ENCODE results near the gene HMG20B.

The HMG20B gene

DNA sequence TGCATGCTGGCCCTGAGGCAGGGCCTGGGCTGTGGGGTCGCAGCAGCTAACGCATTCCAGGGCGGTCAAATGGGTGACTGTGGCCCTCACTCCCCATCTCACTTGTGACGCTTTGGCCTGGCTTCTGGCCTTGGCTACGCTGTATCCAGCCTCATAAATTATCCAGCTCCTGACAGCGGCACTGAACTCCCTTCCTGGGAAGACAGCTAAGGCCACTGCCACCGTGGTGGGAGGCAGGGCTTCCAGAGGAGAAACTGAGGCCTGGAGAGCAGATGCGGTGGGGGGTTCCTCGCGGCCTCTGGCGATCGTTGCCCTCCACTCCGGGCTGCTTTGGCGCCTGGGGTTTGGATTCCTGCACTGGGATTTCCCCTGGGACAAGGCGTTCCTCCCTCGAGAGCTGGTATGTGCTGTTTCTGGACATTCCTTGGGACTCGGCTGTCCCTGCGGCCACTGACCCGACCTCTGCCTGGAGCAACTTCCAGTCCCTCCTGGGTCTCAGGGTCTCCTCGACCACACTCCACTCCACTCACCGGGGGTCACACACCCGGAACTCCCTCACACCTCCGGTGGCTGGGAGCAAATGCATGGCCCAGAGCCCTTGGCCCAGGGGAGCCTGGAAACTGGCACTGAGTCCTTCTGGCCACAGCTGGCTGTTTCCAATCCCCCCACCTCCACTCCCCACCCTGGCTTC, 30.5 kb downstream of the HMG20B start:
- H3K27me3 Mint-ChIP-seq = peaks cover 15% of the 10 kb centered on the region
- no peak overlapping the region for H3K27ac Mint-ChIP-seq
- H3K4me1 Mint-ChIP-seq = peaks cover 14% of the 10 kb centered on the region

DNA sequence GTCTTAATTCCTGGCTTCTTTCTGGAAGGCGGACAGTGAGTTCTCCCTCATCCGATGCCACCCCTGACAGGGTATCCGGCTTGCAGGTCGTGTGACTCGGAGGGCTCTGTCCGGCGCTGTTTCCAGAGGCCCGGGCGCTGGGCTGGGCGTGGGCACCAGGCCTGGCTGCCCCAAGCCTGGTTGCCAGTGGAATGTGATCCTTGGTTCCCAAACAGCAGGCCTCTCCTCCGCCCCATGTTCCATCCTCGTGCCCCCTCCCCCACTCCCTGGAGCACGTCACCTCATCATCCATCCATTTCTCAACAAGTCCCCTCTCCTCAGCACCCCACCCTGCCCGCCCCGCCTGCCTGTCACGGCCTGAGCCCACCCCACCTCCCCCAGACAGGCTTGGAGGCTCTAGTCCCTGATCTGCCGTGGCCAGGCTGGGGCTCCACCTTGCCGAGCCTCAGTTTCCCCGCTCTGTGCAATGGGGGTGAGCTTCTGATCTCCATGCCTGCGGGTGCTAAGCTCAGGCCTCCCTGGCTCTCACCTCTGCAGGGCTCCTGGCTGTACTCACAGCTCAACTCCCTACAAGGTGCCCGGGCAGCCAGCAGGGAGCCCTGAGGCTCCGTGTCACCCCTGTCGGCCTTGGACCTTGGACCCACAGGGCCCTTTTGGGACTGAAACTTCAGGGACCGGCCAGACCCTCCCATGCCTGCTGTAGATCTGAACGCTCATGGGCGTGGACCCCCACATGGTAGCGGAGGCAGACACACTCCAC, 31.7 kb downstream of the HMG20B start:
- peak; percentile 29 for ATAC-seq
- Mint-ChIP-seq H3K27ac (no peak overlapping the region), H3K27me3 (peaks cover 18% of the 10 kb centered on the region), H3K9me3 (peaks cover 4% of the 10 kb centered on the region), H3K36me3 (no peaks in the 10 kb centered on the region), H3K4me3 (no peak overlapping the region), H3K4me1 (peaks cover 15% of the 10 kb centered on the region)

More for the DNA sequence above, 30.5 kb downstream of the HMG20B start:
- no peak for ATAC-seq
- Mint-ChIP-seq H3K4me3 (no peak overlapping the region), H3K9me3 (peaks cover 4% of the 10 kb centered on the region), H3K36me3 (no peaks in the 10 kb centered on the region)

DNA sequence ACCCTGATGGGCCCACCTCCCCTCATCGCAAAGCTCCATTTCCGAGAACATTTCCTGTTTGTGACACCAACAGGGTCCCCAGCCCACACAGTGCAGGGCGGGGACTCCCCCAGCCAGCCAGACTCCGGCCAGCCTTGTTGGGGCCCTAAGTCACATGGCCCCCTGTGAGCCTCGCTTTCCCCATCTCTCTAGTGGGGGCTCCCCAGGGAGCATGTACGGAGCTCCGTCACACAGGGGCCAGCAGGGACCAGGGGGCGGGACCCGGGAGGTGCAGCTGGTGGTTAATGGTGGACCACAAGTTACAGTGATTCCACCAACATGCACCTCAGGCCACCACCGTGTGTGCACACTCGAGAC, 32.2 kb downstream of the HMG20B start:
- Mint-ChIP-seq H3K4me3 (no peak overlapping the region), H3K27me3 (peaks cover 18% of the 10 kb centered on the region), H3K4me1 (peaks cover 15% of the 10 kb centered on the region), H3K9me3 (peaks cover 4% of the 10 kb centered on the region), H3K36me3 (no peaks in the 10 kb centered on the region), H3K27ac (no peak overlapping the region)
- peak; percentile 62 for ATAC-seq

DNA sequence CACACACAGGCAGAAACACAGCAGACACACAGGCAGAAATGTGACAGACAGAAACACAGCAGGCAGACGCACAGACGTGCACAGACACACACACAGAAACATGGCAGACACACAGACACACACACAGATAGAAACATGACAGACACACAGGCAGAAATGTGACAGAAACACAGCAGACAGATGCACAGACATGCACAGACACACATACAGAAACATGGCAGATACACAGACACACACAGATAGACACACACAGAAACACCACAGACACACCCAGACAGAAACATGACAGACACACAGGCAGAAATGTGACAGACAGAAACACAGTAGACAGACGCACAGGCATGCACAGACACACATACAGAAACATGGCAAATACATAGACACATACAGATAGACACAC, 32.6 kb downstream of the HMG20B start:
- H3K27me3 Mint-ChIP-seq = peaks cover 18% of the 10 kb centered on the region
- no peaks in the 10 kb centered on the region for H3K36me3 Mint-ChIP-seq
- H3K27ac Mint-ChIP-seq = no peak overlapping the region
- no peak overlapping the region for H3K4me3 Mint-ChIP-seq
- peaks cover 15% of the 10 kb centered on the region for H3K4me1 Mint-ChIP-seq
- peaks cover 4% of the 10 kb centered on the region for H3K9me3 Mint-ChIP-seq
- no peak for ATAC-seq

DNA sequence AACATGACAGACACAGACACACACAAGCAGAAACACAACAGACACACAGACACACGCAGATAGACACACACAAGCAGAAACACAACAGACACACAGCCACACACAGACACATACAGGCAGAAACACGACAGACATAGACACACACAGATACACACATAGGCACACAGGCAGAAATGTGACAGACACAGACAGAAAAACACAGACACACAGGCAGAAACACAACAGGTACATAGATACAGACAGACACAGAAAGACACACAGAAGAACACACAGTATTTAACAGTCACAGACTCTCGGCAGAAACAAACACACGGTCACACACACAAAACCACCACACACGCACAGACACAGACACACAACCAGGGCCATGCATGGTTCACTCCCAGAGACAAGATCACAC, 33.0 kb downstream of the HMG20B start:
- peaks cover 15% of the 10 kb centered on the region for H3K4me1 Mint-ChIP-seq
- ATAC-seq = no peak
- no peaks in the 10 kb centered on the region for H3K36me3 Mint-ChIP-seq
- H3K27ac Mint-ChIP-seq = no peak overlapping the region
- no peak overlapping the region for H3K4me3 Mint-ChIP-seq
- peaks cover 4% of the 10 kb centered on the region for H3K9me3 Mint-ChIP-seq
- peaks cover 18% of the 10 kb centered on the region for H3K27me3 Mint-ChIP-seq

DNA sequence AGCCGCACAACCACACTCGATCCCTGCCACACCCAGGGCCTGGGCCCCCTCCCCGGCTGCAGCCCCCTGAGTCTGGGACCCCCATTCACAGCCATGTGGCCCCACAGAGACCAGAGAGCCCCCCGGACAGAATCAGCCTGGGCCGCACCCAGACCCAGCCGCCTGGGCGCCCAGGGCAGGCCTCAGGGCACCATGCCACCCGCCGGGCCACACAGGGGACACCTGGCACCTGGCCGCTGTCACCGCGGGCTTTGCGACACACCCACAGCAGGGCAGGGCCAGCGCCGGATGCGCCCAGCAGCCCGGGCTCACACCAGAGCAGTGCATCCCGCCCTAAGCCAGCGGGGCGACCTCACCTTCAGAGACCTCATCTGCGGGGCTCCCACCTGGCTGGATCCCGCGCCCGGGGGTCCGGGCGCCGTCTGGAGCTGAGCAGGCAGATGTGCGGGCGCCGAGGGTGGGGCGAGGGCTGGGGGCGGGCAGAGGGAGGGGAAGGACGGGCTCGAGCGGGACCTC, 33.5 kb downstream of the HMG20B start:
- Mint-ChIP-seq H3K36me3 (no peaks in the 10 kb centered on the region), H3K9me3 (peaks cover 4% of the 10 kb centered on the region), H3K4me3 (no peak overlapping the region), H3K27ac (no peak overlapping the region), H3K4me1 (peaks cover 15% of the 10 kb centered on the region), H3K27me3 (peaks cover 18% of the 10 kb centered on the region)
- ATAC-seq = peak; percentile 34

DNA sequence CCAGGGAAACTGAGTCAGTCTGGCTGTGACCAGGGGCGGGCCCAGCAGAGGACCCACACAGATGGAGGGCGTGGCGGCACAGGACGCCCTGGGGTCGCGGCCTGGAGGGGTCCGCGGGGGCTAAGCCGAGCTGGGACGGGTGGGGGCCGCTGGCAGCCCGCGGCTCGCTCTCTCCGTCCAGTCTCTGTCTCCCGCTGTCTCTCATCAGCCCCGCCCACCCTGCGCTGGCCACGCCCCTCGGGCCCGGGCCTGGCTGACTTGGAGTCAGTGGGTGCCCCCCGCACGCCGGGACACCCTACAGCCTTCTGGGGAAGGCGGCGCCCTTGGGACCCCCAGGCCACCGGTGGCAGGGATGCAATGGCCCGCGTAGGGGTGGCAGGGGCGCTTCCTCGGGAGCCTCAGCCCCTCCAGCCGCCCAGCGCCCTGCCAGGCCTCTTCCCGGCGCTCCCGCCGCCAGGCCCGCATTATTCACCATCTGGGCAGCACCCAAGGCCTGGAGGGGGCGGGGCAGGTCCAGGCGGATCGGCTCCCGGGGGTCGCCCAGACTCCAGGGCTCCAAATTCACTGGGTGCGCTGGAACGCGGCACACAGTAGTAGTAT, 34.0 kb downstream of the HMG20B start, which contains the start of gene TBXA2R:
TBXA2R (minus strand) TSS at position 186 of the 600 bp plus-strand sequence. CDS start 6,241 bp downstream, outside the sequence.
- Mint-ChIP-seq H3K4me1 (peaks cover 15% of the 10 kb centered on the region), H3K9me3 (peaks cover 4% of the 10 kb centered on the region), H3K4me3 (no peak within 1 kb of the TSS), H3K36me3 (peaks cover 2% of the 10 kb centered on the region), H3K27ac (no peak within 1 kb of the TSS), H3K27me3 (peaks cover 18% of the 10 kb centered on the region)
- peak; percentile 42 for ATAC-seq

DNA sequence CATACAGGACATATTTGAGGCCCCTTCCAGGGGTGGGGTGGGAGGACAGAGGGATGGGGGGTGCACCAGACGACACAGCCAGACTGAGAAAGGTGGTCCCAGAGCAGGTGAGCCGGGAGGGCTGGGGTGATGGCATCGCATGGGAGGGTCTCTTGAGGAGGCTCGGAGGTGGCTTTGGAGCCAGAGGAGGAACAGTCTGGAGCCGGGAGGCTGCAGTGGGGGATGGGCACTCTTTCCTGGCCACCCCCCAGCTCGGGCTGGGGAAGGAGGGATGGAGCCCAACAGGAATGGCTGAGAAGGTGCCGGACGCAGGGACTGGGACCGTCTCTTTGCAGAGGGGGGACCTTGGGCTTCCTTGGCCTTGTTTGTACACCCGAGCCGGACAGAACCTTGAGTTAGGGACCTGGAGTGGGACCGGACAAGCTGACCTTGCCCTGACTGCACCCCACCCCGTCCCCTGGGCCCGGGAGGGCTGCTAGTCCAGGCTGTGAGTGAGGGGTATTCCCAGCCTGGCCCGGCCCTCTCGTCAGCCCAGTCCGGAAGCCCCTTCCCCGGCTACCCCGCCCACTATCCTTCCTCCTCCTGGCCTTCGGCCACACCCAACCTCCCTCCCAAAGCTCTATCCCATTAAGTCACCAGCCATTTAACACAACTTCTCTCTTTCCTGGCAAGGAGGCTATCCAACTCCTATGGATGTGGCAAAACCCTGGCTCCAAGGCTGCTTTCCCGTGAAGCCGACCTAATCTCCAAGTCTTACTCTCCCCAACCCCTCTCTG, 34.7 kb downstream of the HMG20B start:
- no peak for ATAC-seq
- Mint-ChIP-seq H3K9me3 (peaks cover 4% of the 10 kb centered on the region), H3K27ac (no peak overlapping the region), H3K27me3 (peaks cover 18% of the 10 kb centered on the region), H3K36me3 (peaks cover 9% of the 10 kb centered on the region), H3K4me1 (peaks cover 15% of the 10 kb centered on the region), H3K4me3 (no peak overlapping the region)

DNA sequence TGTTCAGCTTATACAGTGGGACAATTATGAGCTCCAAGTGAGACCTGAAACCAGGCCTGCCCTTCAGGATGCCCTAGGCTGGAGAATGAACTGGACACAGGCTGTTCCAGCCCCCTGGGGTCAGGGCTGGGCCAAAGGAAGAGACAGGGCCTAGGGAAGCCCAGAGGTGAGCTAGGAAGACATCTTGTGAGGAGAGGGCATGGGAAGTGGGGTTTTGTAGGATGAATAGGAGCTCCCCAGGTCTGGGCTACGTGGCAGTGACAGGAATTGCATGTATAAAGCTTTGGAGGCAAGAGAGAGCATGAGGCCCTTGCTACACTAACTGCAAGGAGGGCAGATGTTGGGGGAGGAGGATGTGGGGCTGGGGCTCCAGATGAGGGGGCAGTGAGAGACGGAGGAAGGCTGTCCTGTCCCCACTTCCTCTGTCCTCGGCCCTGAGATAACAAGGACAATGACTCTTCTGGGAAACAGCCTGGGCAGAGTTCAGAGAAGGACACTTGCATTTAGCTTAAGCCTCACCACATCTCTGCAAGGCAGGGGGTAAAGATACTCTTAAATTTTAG, 35.4 kb downstream of the HMG20B start:
- Mint-ChIP-seq H3K27me3 (peaks cover 18% of the 10 kb centered on the region), H3K9me3 (peaks cover 4% of the 10 kb centered on the region), H3K4me3 (no peak overlapping the region), H3K4me1 (peaks cover 15% of the 10 kb centered on the region), H3K27ac (no peak overlapping the region), H3K36me3 (peaks cover 12% of the 10 kb centered on the region)
- ATAC-seq = no peak

DNA sequence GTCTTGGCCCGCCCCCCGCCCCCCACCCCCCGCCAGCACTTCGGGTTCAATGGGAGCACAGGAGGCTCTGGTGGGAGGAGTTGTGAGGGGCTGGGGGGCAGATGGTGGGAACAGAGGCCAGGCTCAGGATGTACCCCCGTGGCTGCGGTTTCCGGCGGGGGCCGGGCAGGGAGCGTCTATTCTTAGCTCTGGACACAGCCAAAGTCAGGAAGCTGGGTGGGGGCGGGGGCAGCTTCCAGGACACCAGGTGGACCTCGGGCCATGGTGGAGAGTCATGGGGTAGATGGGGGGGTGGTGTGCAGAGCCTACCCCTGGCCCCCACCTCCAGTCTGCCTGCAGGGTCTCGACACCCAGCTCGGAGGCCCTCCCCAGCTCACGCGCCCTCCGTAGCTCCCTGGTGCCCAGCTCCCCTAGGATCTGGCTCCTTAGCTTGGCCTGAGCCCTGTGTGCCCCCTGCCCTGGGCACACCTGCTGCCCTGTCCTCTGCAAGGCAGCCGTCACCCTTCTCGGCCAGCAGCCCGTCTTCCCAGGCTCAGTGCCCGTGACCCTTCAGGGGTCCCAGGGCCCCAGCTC, 36.1 kb downstream of the HMG20B start:
- H3K27me3 Mint-ChIP-seq = peaks cover 18% of the 10 kb centered on the region
- no peak overlapping the region for H3K4me3 Mint-ChIP-seq
- H3K9me3 Mint-ChIP-seq = peaks cover 4% of the 10 kb centered on the region
- H3K4me1 Mint-ChIP-seq = peaks cover 15% of the 10 kb centered on the region
- peaks cover 16% of the 10 kb centered on the region for H3K36me3 Mint-ChIP-seq
- no peak overlapping the region for H3K27ac Mint-ChIP-seq
- ATAC-seq = no peak

DNA sequence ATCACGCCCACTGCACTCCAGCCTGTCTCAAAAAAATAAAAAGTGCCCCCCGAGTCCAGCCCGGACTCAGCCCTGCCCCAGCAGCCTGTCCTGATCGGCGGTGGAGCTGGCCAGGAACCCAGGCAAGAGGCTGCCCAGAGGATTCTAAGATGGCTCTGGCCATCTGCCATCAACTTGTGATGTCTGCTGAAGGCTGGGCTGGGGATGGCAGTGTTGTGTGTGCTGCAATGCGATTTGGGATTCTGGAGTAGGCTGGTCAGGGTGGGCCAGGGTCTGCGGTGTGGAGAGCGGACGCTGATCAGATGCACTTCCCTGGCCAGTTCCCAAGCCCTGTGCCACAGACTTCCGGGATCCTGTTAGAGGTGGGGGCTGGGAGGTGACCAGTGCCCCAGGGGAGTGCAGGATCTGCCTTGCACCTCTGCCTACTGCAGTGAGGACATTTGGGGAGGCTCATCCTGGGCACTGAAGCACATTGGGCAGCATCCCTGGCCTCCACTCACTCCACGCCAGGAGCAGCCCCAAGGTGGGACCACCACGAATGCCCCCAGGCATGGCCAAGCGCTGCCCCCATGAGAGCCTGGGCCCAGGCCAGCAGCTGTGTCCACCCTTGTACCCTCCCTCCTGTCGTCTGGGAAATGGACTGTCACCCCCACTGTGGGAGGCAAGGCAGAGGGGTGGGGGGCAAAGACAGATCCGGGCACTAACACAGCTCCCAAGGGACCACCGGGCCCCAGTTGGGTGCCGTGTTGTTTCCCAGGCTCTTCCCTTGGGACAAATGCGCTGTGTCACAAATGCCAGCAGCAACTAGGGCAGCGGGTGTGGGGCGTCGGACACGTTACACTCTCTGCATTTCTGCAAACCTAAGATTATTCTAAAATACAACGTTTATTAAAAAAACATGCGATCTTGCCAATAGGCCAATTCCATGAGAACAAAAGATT, 37.3 kb downstream of the HMG20B start:
- Mint-ChIP-seq H3K27ac (no peak overlapping the region), H3K36me3 (peaks cover 16% of the 10 kb centered on the region), H3K4me3 (no peak overlapping the region), H3K27me3 (peaks cover 18% of the 10 kb centered on the region), H3K9me3 (peaks cover 4% of the 10 kb centered on the region), H3K4me1 (peaks cover 15% of the 10 kb centered on the region)
- ATAC-seq = no peak

DNA sequence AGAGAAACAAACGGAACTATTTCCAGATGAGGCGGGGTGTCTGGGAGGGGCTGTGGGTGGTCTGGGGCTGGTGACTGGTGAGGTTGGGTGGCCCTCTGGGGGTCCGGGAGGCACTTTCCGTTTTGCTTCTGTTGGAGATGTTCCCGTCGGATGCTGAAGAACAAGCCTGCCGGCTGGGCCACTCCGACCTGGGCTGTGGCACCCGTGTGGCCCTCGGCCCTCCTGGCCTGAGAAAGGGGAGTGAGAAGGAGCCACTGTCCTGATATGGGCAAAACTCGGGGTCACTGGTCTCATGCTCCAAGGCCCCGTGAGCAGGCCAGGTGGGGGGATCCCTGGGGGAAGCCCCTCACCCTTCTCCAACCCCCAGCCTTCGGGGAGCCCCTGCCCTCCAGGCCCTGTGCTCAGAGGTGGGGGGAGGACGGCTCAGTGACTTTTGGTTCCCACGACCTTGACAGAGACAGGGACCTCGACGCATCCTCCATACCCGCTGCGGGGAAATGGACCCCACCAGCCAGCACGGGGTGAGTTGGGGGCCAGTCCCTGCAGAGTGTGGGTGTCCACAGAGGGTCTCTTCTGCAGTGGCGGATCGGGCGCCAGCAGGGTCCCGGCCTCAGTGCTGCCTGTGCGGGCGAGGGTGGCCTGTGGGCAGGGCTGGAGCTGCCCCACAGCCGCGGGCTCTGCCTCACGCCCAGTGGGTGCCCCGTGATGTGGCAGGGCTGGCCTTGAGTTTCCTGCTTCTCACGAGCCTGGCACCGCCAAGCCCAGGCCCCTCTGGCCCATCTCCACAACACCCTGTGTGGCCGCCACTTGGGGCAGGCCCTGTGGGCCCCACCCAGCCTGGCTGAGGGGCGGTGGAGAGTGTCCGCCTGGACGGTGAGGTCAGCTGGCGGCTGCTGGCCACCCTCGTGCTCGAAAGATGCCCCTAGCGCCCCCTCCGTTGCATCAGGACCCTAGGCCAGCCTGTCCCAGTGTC, 38.3 kb downstream of the HMG20B start:
- no peak for ATAC-seq
- Mint-ChIP-seq H3K36me3 (peaks cover 21% of the 10 kb centered on the region), H3K9me3 (peaks cover 4% of the 10 kb centered on the region), H3K27ac (no peak overlapping the region), H3K4me3 (no peak overlapping the region), H3K27me3 (peaks cover 18% of the 10 kb centered on the region), H3K4me1 (peaks cover 15% of the 10 kb centered on the region)

DNA sequence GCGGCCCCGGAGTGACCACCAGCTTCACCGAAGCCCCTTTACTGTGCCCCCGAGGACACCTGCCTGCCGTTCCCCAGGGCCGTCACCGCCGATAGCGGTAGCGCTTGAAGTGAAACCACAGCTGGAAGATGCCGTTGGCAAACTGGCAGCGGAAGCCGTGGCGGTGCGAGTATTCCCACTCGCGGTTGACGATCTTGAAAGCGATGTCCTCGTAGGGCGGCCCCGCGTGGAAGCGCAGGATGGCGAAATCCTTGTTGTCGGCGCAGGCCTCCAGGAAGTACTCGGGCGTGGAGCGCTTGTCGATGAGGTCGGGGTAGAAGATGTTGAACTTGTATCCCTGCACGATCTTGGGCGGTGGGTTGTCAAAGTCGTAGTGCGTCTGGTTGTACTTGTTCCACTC, 39.1 kb downstream of the HMG20B start:
- H3K27me3 Mint-ChIP-seq = peaks cover 17% of the 10 kb centered on the region
- peaks cover 4% of the 10 kb centered on the region for H3K9me3 Mint-ChIP-seq
- peaks cover 22% of the 10 kb centered on the region for H3K36me3 Mint-ChIP-seq
- H3K4me3 Mint-ChIP-seq = no peak overlapping the region
- H3K27ac Mint-ChIP-seq = no peak overlapping the region
- ATAC-seq = no peak
- H3K4me1 Mint-ChIP-seq = peaks cover 15% of the 10 kb centered on the region

All from stimulated activated memory B cell treated with anti-CD40 and anti-IgM and Interleukin-4, amounts not matched to agents 10 μg/mL and 1 μg/mL and 100 μg/mL, for 72 hours (primary cell).